ENCODE results near the gene DXO.
A peak's percentile ranks its signal among the peaks of the same experiment; 100 is the strongest.
"Not testable (repeated sequence)": the region's sequence is repeated elsewhere in the genome, so short reads cannot be mapped to it uniquely, and the experiment has no call there.

Gene DXO

DNA sequence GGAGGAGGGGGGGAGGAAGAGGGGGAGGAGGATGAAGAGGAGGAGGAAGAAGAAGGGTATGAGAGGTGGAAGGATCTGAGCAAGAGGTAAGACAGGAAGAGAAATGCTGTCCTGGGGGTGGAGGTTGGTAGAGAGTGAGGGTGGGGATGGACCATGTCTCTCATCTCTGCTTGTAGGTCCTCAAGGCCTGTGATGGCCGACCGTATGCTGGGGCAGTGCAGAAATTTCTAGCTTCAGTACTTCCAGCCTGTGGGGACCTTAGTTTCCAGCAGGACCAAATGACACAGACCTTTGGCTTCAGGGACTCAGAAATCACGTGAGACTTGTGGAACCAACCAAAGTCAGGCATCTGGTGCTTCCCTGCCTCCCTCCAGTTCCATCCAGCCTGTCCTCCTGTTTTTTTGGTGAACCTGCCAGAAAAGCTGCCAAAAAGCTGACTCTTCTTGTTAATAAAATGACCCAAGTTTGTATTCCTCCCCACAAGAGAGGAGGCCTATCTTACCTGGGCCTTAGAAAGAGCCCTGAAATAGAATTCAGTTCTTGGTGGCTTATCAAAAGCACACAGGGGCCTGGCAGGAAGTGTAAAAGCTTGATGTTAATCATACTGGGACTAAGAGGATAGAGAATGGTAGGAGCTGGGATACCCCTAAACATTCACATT lies 7.4 kb upstream of the DXO start:
- no peak for DNase-seq

DNA sequence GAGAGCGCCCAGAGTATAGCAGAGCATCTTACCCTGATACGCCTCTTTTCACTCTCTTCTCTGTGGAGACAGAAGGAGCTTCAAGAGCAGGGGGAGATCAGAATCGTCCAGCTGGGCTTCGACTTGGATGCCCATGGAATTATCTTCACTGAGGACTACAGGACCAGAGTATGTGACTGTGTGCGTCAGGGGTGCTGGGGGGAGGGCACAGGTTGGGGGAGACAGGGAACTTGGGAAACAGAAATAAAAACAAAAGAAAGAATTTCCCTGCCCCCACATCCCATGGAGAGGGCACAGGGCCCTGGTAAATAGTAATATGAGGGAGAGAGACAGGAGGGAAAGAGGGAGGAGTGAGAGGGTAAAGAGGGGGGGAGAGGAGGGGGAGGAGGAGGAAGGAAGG lies 6.9 kb upstream of the DXO start:
- no peak for DNase-seq

DNA sequence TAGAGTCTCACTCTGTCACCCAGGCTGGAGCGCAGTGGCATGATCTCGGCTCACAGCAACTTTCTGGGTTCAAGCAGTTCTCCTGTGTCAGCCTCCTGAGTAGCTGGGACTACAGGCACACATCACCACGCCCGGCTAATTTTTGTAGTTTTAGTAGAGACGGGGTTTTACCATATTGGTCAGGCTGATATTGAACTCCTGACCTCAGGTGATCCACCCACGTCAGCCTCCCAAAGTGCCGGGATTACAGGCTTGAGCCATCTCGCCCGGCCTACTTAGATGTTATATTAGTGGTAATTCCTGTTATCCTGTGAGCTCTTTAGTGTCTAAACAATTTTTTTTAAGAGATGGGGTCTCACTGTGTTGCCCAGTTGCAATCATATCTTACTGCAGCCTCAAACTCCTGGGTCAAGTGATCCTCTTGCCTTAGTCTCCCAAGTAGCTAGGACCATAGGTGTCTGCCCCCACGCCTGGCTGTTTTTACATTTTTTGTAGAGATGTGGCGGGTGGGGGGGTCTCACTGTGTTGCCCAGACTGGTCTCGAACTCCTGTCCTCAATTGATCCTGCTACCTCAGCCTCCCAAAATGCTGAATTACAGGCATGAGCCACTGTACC lies 6.0 kb upstream of the DXO start:
- no peak for DNase-seq

DNA sequence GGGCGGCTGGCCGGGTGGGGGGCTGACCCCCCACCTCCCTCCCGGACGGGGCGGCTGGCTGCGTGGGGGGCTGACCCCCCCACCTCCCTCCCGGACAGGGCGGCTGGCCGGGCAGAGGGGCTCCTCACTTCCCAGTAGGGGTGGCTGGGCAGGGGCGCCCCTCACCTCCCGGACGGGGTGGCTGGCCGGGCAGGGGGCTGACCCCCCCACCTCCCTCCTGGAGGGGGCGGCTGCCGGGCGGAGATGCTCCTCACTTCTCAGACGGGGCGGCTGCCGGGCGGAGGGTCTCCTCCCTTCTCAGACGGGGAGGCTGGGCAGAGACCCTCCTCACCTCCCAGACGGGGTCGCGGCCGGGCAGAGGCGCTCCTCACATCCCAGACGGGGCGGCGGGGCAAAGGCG lies 4.1 kb upstream of the DXO start:
- DNase-seq = not testable (repeated sequence)

DNA sequence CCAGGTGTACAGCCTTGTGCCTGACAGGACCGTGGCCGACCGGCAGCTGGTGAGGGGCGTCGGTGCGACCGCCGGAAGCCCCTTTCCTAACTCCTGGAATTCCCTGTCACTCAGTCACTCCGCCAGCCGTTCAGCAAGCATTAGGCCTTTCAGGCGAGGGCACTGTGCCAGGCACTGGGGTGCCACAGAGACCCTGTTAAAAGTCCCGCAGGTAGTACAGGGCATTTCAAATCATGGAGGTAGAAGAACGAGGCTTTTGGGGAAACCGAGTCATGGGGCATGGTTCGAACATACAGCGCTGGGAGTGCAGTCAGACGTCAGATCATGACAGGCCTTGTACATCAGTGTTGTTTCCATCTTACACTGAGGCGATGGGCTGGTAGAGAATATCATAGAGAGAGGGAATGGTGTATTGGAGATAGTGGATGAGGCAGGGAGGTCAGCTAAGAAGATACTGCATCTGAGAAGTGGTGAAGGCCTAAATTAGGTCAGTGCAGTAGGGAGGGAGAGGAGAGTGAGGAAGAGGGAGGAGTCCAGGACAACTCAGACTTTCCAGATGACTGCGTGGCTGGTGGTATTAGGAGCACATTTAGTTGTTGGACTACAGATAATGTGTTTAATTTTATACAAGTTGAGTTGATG lies 892 bp upstream of the DXO start:
- DNase-seq = no peak

DNA sequence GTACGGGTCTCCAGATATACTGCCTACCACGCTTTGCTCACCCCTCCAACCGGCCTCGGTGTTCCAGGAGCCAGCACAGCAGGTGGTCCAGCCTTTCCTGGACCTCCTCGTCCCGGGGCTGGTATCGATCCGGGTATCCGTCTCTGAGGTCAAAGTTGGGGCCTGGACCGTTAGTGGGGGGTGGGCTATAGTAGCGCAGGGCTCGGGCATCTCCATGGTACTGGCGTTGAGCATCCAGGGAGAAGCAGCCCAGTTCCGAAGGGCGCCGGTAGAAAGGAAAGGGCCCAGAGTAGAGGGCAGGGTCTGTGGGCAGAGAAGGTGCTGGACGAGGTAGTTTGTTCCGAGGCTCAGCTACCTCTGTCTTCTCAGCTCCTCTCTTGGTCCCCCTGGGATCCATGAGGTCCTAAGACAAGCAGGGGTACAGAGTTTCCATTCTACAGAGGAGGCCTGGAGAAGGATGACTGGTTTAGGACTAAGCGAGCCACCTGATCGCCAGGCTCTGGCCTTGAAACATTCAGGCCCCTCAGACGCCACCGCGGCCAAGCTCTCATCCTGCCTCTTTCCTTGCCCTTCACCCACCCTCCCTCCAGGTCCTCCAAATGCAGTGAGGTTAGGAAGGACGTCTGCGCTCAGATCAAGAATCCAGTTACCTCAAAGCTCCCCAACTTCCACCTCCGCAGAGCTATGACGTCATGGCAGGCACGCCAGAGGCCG lies 502 bp downstream of the DXO start:
- DNase-seq = no peak

DNA sequence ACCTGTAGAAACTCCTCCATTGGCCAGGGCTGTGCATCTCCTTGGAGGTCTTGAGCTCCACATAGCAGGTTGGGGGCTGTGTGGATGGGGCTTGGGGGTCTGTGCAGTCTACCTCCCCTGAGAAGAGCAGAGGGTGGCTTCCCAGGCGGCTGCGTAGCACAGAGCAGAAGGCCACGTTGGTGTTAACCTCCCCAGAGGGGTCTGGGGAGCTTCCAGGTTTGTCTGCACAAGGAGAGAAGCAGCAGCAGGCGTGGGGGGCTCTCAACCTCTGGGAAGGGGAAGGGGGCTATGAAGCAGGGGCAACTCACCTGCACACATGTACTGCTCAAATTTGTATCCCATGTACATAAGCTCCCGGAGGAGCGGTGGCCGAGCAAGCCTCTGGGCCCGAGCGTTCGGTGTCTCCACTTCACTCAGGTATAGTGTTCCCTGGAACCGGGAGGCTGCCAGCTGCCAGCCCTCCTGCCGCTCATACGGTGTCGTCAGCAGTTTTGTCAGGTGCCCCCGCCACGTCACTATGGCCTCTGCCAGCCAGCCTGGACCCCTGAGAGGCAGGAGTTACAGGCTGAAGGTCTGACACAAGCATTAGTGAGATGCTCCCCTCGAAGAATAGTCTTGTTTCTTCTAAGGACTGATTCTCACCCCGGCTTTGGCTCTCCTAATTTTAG lies 1.2 kb downstream of the DXO start:
- peak; percentile 41 for DNase-seq

DNA sequence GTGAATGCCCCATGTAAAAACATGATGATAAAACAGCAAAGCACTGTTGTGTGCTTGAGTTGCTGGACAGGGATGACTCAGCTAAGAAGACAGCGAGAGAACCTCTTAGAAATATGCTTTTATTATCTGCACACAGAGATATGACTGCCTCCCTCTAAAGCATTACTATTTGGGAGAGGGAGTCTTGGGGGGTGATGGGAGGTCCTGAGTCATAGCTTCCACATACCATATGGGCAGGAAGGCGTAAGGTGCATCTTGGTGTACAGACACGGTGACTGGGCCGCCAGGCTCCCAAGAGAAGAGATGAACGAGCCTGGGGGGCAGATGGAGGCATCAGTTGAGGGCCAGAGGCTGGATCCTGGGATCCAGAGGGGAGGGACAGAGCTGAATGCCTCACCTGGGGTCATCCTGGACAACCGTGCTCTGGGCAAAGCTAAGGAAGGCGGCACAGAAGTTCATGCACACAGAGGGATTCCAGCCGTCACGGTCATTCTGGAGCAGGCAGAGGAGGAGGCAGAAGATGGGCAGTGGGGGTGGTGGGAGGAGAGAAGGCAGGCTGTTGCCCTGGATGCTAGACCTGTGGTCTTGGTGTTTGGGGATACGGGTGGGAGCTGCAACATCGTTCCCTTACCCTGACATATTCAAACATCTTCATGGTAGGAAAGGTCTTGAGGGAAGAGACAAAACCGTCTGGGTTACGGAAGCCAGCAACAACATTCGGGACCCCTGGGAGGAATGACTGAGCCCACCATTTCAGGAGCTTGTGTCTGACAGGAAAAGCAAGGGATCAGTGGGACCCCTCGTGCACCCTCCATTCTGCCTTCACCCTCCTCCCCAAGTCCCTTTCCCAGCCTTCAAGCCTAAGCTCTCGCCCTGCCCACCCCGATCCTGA lies 2.0 kb downstream of the DXO start:
- DNase-seq = no peak

DNA sequence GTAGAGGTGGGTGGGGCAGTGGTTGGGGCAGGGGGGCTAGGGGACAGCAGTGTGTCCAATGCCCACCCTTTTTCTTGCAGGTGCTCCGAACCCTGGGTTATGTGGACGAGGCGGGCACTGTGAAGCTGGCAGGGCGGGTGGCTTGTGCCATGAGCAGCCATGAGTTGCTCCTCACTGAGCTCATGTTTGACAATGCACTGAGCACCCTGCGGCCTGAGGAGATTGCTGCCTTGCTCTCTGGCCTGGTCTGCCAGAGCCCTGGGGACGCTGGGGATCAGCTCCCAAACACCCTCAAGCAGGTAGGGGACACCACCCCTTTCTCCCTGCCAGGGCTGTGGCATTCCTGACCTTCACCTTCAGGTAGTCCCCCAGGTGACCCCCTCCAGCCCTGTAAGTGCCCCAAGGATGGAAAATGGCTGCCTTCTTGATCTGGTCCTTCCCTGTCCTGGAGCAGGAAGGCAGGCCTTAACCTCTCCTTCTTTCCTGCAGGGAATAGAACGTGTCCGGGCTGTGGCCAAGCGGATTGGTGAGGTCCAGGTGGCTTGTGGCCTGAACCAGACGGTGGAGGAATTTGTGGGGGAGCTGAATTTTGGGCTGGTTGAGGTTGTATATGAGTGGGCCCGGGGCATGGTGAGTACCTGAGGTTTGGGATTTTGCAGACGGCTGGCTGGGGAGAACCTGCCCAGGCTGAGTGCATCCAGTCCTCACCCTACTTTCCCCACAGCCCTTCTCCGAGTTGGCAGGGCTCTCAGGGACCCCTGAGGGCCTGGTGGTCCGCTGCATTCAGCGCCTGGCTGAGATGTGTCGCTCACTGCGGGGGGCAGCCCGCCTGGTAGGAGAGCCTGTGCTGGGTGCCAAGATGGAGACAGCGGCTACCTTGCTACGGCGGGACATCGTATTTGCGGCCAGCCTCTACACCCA lies 2.9 kb downstream of the DXO start:
- DNase-seq = no peak

DNA sequence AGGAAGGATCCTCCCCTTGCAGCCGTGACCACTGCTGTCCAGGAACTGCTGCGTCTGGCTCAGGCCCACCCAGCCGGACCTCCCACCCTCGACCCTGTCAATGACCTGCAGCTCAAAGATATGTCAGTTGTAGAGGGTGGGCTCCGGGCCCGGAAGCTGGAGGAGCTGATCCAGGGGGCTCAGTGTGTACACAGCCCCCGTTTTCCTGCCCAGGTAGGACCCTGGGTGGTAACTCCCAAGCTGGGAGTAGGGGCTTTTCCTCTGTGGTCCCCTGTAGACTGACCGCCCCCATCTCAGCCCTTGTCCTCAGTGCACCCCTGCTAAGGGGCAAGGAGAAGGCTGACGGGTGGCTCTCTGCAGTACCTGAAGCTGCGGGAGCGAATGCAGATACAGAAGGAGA lies 3.6 kb downstream of the DXO start:
- DNase-seq = no peak

DNA sequence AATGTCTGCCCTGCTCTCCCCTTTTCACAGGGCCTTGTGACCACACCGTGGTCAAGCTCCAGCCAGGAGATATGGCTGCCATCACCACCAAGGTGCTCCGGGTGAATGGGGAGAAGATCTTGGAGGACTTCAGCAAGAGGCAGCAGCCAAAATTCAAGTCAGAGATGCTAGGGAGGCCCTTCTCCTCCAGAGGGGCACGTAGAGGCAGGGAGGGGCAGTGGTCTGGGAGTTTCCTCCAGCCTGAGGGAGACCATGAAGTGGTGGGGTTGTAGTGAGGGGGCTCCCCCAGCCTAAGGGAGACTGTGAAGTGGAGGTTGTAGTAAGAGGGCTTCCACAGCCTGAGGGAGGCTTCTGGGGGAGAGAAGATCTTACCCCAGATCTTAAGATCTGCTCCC lies 4.0 kb downstream of the DXO start:
- DNase-seq = no peak

DNA sequence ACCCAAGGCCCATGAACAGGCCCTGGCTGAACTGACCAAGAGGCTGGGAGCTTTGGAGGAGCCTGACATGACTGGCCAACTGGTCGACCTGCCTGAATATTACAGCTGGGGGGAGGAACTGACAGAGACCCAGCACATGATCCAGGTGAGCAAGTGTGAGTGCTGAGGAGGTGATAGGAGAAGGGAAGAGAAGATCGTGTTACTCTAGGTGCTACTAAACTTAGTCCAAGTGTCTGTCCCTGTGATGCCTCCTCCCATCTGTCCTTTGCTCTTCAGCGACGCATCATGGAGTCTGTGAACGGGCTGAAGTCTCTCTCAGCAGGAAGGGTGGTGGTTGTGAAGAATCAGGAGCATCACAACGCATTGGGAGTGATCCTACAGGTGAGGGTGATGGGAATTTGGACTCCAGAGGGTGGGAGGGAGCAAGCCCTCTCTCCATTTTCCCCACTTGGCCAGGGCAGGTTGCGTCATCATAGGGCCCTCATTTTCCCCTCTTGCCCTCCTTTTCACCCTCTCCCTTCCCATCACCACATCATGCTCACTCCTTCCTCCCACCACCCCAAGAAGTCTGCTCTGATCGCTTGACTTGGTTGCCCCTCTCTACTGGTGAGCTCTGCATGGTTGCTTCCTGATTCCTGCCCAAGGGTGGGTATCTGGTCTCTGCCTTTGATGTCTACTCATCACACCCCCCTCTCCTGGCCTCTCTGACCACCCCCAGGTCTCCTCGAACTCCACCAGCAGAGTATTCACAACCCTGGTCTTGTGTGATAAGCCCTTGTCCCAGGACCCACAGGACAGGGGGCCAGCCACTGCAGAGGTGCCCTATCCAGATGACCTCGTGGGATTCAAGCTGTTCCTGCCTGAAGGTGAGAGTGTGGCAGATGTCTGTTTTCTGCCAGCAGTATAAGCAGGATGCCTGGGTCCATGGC lies 4.7 kb downstream of the DXO start:
- no peak for DNase-seq

DNA sequence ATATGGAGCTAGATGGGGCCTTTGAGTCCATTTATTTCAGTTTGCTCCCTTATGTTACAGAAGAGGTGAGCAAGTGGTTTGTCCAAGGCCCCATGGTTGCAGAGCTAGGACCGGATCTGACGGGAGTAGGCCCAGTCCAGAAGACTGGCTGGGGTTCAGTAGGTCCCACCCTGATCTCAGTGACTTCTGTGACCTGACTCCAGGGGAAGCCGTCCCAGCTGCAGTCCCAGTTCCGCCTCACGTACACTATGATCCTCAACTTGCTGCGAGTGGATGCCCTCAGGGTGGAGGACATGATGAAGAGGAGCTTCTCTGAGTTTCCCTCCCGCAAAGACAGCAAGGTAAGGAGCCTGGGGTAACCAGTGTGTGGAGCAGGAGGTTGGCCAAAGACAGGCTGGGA lies 5.4 kb downstream of the DXO start:
- no peak for DNase-seq

DNA sequence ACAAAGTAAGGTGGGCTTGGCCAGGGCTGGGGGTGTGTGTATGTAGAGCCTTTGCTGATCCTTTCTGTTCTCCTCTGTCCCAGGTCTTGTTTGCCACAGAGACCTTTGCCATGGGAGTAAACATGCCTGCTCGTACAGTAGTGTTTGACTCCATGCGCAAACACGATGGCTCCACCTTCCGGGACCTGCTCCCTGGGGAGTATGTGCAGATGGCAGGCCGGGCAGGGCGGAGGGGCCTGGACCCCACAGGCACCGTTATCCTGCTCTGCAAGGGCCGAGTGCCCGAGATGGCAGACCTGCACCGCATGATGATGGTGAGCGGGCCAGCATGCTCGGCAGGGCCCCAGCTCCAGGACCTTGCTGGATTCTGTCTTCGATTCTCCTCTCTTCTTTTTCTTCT lies 6.2 kb downstream of the DXO start:
- DNase-seq = no peak

DNA sequence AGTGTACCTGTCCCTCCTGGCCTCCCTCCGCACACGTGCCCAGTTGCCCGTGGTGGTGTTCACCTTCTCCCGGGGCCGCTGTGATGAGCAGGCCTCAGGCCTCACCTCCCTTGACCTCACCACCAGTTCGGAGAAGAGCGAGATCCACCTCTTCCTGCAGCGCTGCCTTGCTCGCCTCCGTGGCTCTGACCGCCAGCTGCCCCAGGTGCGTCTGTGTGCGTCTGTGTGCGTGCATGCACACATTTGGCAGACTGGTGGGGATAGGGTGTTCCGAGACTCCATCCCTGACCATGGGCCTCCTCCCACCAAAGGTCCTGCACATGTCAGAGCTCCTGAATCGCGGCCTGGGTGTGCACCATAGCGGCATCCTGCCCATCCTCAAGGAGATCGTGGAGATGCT lies 8.0 kb downstream of the DXO start:
- DNase-seq = no peak

DNA sequence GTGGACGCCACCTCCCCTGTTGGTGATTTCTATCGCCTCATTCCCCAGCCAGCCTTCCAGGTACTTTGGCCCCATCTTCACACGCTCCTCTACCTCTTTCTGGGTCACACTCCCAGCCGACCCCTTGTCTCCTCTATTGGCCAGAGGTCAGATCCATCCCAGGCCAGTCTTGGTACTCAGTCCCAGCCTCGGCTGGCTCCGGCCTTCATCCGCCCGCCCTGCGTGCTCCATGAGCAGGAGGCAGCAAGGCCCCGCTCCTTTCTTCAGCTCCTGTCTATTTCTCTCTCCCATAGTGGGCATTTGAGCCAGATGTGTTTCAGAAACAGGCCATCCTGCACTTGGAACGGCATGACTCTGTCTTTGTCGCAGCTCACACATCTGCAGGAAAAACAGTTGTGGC lies 10.3 kb downstream of the DXO start:
- DNase-seq = no peak

DNA sequence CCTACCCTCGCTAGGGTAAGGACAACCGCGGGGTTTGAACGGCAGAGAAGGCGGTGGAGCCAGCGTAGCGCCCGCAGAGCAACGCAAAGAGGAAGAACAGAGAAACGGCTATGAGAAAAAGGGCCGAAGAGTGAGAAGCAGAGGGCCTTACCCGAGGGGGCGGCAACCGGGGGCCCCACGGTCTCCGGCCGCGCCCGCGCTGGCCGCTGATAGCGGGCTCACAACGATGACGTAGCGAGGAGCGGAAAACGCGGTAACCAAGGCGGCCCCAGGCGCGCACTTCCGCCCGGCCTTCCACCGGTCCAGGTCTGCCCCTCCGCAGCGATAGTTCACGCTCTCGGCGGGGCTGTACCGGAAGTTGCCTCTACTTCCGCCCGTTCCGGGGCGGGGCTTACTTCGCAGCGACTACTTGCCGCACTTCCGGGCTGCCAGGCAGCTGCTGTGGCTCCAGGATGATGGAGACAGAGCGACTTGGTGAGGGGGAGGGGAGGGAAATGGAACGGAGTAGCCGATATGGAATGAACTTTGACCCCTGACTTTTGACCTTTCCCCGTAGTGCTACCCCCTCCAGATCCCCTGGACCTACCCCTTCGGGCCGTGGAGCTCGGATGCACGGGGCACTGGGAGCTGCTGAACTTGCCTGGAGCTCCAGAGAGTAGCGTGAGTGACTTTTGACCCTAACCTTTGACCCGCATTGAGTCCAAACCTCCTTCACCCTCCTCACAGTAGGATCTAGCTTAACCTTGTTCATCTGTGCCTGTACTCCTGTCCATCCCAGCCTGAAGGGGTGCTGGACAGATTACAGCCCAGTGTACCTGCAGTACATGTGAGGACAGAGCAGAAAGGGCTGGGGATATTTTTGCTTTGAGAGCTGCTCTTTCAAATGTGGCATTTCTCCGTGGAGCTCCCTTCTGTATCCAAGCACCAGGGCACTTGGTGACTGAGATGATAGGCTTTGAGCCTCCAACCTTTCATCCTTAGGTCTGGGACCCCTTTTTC lies 12.9 kb downstream of the DXO start, which contains the start of the genes NELFE and SKIC2:
NELFE (minus strand) TSS at position 231 of the 999 bp plus-strand sequence. CDS start 525 bp downstream, outside the sequence.
SKIC2 (plus strand) TSS at position 435 of the 999 bp plus-strand sequence; CDS start at position 453, 18 bp downstream.
- DNase-seq = peak; percentile 73

DNA sequence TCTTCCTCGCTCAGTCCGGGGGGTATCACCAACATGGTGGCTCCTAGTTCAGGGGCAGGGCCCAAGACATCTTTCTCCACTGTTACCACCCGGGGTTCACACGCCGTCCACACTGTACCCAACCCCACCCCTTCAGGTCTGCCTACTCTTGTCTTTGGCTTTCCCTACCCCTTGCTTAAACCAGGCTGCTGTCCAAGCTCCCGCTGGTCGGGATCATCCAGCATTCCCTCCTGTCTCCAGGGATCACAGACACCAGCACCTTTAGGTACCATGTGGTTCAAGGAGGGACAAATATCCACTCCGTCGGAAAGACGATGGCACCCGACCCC lies 13.6 kb downstream of the DXO start:
- DNase-seq = no peak

DNA sequence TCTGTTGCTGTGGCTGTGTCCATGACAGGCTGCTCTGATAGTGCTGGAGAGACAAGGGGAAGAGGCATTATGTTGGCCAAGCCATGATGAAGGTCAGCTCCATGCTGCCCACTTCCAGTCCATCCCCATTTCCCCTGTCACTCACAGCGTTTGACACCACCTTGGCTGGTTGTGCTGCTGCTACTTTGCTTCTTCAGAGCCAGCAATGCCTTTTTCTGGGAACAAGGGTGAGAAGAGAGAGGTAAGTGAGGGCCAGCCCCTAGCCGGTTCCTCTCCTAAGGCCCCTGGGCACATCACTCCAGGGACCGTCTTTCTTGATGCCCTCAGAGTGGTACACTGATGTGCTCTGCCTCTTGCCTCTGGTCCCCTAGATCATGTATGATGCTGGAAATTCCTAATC lies 15.1 kb downstream of the DXO start:
- DNase-seq = no peak
